ENCODE results near the gene HDDC2.
A peak's percentile ranks its signal among the peaks of the same experiment; 100 is the strongest.

The HDDC2 gene, protein sequence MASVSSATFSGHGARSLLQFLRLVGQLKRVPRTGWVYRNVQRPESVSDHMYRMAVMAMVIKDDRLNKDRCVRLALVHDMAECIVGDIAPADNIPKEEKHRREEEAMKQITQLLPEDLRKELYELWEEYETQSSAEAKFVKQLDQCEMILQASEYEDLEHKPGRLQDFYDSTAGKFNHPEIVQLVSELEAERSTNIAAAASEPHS

DNA sequence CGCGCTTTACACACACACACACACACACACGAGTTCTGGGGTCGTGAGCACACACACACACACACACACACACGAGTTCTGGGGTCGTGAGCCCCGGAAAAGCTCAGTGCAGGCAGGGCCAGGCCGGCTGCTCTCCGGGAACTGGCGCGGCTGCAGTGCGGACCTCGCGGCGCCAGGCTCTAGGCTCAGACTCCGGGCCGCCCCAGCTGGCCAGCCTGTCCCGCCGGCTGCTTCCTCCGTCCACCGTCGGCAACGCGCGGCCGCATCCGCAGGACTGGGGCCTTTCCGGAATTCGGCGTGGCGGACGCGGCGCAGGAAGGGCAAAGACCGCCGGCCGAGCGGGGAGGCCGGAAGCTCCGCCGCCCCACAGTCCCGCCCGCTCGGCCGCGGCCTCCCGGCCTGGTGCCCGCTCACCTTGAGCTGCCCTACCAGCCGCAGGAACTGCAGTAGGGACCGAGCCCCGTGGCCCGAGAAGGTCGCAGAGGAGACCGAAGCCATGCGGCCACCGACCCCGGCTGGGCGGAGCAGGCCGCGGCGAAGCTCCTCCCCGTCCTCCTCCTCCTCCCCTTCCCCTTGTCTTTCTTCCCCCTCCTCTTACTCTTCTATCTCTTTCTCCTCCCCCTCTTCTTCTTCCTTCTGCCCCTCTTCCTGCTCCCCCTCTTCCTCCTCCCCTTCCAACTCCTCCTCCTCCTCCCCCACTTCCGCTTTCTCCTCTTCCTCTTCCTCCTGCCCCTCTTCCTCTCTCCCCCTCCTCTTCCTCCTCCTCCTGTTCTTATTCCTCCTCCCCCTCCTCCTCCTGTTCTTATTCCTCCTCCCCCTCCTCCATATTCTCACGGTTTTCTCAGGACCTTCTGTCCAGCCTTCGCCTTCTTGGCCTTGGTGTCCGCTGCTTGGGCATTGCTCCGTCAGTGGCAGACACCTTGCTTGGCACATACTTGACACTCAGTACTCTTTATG, at the start of gene HDDC2:
Gene HDDC2, minus strand, starts transcription at position 533 of the 957 bp plus-strand sequence. Its CDS starts 35 bp downstream, at position 498.
- peak; percentile 72 for DNase-seq

GRCh38 chr6:125346926-125347563, 45.3 kb upstream of the HDDC2 start:
- no peak for DNase-seq

DNA sequence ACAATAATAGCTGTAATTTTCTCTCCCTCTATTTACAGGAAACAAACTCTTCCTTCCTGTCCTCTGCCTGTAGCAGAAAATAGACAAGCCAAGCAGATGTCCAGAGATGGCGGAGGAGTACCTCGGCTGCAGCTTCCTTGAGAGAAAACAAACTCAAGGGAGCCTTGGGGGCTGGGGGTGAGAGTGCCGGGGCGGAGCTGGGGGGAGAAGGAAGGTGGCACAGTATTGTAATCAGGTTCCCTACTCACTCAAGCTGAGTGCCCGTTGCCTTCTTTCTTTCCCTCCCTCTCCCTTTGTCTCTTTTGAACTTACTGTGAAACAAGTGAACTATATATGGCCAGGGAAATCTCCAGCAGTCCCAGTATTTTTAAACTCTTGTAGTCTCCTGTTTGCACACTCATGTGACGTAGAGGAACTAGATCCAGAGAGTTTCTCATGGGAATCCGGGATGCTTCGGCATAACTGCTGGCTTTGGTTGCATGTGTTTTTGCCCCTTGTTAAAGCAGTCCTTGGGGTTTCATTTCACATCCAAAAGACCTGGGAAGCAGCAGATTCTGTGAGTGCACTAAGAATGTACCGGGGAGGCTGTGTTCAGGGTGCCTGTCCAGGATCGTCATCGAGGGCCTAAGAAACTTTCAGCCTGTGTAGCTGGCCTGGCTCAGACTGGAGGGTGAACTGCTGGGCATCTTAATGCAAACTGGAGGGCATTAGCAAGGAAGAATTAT, 44.6 kb upstream of the HDDC2 start:
- DNase-seq: no peak

DNA sequence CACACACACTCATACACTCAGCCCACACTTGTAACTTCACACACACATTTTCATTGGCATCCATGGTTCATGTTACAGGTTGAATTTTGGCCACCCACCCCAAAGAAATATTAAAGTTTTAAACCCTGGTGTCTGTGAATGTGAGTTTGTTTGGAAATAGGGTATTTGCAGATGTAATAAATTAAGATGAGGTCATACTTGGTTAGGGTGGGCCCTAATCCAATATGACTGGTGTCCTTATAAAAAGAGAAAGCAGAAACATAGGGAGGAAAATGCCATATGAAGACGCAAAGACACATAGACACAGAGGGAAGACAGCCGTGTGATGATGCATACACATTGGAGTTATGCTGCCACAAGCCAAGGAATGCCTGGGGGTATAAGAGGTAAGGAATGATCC, 39.7 kb upstream of the HDDC2 start:
- DNase-seq: no peak

GRCh38 chr6:125340991-125341390, 39.2 kb upstream of the HDDC2 start:
- no peak for DNase-seq

DNA sequence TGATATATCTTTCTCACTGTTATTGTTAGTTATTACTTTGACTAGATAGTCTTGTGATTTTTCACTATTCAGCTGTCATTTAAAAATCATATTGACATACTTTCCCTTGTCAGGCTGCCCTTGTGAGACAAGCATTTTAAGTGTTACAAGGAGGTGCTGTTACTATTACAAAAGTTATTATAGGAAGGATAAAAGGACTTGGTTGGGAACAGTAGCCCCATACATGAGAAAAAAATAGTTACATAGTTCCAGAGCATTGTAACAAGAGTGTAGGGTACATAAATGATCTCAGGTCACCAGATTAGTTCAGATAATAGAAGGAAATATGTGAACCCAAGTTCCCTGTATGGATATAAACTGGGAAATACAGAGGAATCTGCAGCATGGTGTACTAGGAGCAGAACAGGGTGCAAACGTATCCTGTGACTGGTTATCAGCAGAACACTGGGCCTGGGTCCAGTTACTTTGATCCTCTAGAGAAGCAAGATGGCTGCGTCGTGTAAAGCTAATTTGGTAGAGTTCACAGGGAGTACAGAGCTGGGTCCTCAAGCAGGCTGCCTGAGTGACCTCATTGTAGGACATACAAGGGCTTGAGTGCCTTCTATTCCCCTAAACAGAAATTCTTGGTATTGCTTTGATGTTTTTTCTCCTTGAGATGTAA, 38.5 kb upstream of the HDDC2 start:
- DNase-seq: no peak

GRCh38 chr6:125339653-125340052, 37.9 kb upstream of the HDDC2 start:
- no peak for DNase-seq

DNA sequence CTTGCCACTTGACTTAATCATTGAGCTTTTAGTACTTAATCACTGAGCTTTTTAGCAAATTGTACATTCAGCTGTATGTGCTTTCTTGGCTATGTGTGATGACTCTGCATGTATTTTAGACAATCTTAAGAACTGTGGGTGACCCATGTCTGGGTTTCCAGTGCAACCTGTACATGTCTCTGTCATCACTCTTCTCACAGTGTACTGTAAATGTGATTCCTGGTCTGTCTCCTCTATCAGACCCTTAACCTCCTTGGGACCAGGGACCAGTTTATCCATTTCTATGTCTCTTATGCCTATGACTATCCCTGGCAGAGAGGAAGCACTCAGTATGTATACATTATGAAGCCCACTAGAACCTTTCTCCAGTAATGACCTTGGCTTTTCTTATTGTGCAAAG, 36.6 kb upstream of the HDDC2 start:
- no peak for DNase-seq

DNA sequence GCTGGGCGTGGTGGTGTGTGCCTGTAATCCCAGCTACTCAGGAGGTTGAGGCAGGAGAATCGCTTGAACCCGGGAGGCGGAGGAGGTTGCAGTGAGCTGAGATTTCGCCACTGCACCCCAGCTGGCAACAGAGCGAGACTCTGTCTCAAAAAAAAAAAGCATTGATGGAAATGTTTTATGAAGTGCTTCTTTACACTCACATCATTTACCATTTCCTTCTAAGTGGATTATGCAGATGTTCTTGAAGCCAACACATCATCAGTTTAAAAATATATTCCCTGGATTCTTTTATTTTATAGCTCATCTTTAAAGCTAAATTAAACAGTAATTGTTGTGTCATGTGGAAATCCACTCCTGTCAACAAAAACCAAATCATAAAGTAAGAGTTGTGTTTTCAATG, 35.9 kb upstream of the HDDC2 start:
- DNase-seq: no peak

DNA sequence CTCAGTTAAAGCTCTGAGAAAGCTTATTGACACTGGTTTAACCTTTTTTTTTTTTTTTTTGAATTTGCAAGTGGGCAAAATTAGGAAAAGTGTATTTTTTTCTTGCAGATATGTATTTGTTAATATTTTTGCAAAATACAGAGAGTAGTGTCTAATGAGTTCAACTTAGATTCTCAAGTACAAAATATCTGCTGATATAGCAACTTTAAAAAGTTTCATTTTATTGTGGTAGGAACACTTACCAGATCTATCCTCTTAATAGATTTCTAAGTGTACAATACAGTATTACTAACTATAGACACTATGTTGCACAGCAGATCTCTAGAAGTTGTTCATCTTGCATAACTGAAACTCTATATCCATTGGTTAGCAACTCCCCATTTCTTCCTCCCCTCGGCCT, 30.9 kb upstream of the HDDC2 start:
- no peak for DNase-seq

- no peak for DNase-seq
These were observed 23.8 kb upstream of the HDDC2 start for GRCh38 chr6:125325586-125325985.

DNA sequence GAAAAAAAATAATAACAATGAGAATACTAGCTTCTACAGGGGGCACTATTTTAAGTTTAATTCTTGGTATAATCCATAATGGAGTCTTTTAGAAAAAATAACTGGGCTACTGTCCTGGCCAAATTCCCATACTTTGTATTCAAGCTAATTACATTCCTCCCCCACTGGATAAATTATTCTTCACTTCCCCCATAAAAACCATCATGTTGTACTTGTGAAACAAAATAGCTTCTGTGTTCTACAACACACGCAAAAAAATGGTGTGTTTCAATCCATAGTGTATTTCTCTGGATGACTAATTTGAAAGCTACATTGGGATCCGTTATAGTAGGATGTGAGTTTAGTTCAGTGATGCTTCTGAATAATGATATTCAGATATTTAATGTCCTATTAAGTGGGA, 21.6 kb upstream of the HDDC2 start:
- DNase-seq: no peak

DNA sequence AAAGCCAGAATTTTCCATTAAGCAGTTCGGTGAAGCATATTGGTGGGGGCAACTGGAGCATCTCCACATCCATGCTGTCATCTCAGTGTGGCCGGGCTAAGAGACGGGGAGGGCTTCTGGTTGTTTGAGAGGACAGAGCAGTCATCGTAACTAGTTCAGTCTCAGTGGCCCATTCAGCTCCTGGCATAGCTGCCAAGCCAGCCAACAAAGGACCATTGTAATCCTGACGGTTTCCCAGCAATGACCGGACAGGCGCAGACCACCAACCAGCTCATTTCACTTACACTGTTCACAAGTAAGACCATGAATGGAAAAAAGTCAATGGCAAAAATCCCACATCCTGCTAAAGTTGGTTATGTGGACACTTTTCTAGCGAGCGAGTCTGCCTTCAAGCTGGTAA, 14.9 kb upstream of the HDDC2 start:
- DNase-seq: no peak

DNA sequence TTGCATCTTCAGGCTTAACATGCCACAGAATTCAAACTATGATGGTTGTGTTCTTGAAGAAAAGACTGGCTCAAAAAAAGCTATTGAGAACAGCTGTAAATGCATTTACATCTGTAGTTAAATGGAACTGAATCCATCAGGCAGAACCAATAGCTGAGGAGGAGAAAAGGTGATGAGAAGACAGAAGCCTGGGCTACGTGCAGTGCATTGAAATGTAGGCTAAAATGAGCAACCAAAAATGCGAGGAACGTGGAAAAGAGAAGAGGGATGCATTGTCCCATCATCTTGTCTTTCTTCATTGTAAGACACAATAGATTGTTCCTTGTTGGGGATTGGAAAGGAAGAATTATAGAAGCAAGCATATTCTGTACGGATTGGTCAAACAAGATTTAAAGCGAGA, 13.8 kb upstream of the HDDC2 start:
- DNase-seq: no peak

GRCh38 chr6:125314009-125314581, 12.3 kb upstream of the HDDC2 start:
- peak; percentile 46 for DNase-seq

DNA sequence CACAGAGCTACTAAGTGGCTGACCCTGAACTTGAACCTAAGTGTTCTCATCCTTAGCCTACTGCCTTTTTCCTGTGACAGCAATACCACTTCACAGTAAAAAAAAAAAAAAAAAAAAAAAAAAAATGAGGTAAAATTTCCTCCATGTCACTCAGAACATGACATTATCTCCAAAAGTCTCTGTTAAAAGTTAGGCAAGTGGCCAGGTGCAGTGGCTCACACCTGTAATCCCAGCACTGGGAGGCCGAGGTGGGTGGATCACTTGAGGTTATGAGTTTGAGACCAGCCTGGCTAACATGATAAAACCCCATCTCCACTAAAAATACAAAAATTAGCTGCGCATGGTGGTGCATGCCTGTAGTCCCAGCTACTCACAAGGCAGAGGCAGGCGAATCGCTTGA, 11.2 kb upstream of the HDDC2 start:
- DNase-seq: no peak

DNA sequence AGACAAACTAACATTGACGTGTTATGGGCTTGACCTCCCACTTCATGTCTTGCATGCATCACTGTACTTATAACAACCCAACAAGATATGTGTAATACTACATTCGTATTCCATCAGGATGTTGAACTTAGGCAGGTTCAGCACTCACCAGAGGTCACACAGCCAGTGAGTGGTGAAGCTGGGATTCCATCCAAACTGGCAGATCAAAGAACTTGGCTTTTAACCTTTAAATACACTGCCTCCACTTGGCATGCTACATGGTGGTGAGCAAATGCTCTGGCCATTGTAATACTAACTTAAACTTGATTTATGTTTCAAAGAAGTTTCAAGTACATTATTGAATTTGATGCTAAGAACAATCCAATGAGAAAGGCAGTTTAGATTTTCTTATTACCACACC, 10.7 kb upstream of the HDDC2 start:
- no peak for DNase-seq

- no peak for DNase-seq
These were observed 9.4 kb upstream of the HDDC2 start for GRCh38 chr6:125310994-125311649.

DNA sequence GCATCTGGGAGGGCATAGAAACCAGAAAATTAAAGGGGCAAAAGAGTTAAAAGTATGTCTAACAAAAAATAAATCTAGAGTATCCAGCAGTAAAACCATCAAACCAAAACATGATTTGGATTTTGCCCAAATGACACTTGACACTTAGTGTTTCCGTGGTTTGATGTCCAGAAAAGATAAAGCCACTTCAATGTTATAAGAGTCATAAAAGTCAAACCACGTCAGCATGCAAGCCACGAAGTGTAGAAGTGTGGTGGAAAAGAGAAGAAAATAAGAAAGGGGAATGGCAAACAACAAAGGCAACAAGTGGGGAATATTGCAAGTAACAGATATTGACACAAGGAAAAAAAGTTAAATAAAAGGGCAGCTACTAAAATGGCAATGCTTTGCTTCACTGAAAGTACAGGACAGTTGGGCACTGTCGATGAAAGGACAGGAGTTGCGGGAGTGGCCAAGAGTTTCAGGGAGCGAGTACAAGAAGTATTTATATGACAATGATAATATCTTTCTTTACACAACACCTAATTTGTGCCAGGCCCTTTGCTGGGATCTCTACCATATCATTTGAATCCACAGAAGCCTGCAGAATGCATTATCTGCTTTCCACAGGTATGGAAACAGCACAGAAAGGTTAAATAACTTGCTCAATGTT, 6.3 kb upstream of the HDDC2 start:
- no peak for DNase-seq

- no peak for DNase-seq
These were observed 5.5 kb upstream of the HDDC2 start for GRCh38 chr6:125307150-125307838.

- no peak for DNase-seq
These were observed 5.0 kb upstream of the HDDC2 start for GRCh38 chr6:125306756-125307149.
